HEK293T (cell line): Measurements from ENCODE around the gene LITAFD.
"Not testable (repeated sequence)": the region's sequence is repeated elsewhere in the genome, so short reads cannot be mapped to it uniquely, and the experiment has no call there.

ENCODE experiments used
- CTCF ChIA-PET: fragments of 350-600 bp; formaldehyde crosslinking; extraction: SDS; loops from one replicate; lab custom pipeline; 2021; ENCODE audit warnings: antibody characterized with exemption, inconsistent platforms; lab: Yijun Ruan, JAX
- POLR2A ChIA-PET: fragments of 350-600 bp; formaldehyde crosslinking; extraction: SDS; loops from one replicate; lab custom pipeline; 2020; ENCODE audit warnings: antibody characterized with exemption, inconsistent platforms; lab: Yijun Ruan, JAX
- DNase-seq: peaks from one replicate; pipeline ENCODE4 v3.0.0; 2012; ENCODE audit warnings: mixed read lengths; ENCODE audit errors: extremely low spot score
- ARNT ChIP-seq: fragments of 450-650 bp; IDR thresholded peaks from 2 replicates; pipeline ENCODE4 v1.6.1; 2017; ENCODE audit warnings: mild to moderate bottlenecking
- BHLHE40 ChIP-seq: fragments of 450-650 bp; IDR thresholded peaks from 2 replicates; pipeline ENCODE4 v1.6.1; 2016; ENCODE audit warnings: mild to moderate bottlenecking, moderate library complexity, borderline replicate concordance
- CTBP1 ChIP-seq: fragments of 450-650 bp; IDR thresholded peaks from 2 replicates; pipeline ENCODE4 v1.6.1; 2016; ENCODE audit warnings: borderline replicate concordance
- ELF4 ChIP-seq: fragments of 450-650 bp; IDR thresholded peaks from 2 replicates; pipeline ENCODE4 v1.6.1; 2017; ENCODE audit warnings: antibody characterized with exemption
- FOXA1 ChIP-seq: fragments of 450-650 bp; IDR thresholded peaks from 2 replicates; pipeline ENCODE4 v1.6.1; 2016; ENCODE audit warnings: mild to moderate bottlenecking
- FOXK2 ChIP-seq: fragments of 450-650 bp; IDR thresholded peaks from 2 replicates; pipeline ENCODE4 v1.6.1; 2016; ENCODE audit warnings: mild to moderate bottlenecking
- FOXM1 ChIP-seq: fragments of 450-650 bp; IDR thresholded peaks from 2 replicates; pipeline ENCODE4 v1.6.1; 2017; ENCODE audit warnings: mild to moderate bottlenecking, borderline replicate concordance
- HDGF ChIP-seq: fragments of 450-650 bp; IDR thresholded peaks from 2 replicates; pipeline ENCODE4 v1.6.1; 2017; ENCODE audit warnings: antibody characterized with exemption, borderline replicate concordance
- L3MBTL2 ChIP-seq: fragments of 450-650 bp; conservative IDR thresholded peaks from 2 replicates; pipeline ENCODE4 v1.6.1; 2016; ENCODE audit warnings: mild to moderate bottlenecking
- LEF1 ChIP-seq: fragments of 450-650 bp; IDR thresholded peaks from 2 replicates; pipeline ENCODE4 v1.6.1; 2017; ENCODE audit warnings: mild to moderate bottlenecking, borderline replicate concordance
- NFRKB ChIP-seq: fragments of 450-650 bp; IDR thresholded peaks from 2 replicates; pipeline ENCODE4 v1.6.1; 2016; ENCODE audit warnings: mild to moderate bottlenecking, moderate library complexity
- PKNOX1 ChIP-seq: fragments of 450-650 bp; IDR thresholded peaks from 2 replicates; pipeline ENCODE4 v1.6.1; 2016
- SP1 ChIP-seq: fragments of 450-650 bp; IDR thresholded peaks from 2 replicates; pipeline ENCODE4 v1.6.1; 2017
- SUZ12 ChIP-seq: fragments of 450-650 bp; IDR thresholded peaks from 2 replicates; pipeline ENCODE4 v1.6.1; 2016; ENCODE audit warnings: mild to moderate bottlenecking
- TARDBP ChIP-seq: fragments of 450-650 bp; IDR thresholded peaks from 2 replicates; pipeline ENCODE4 v1.6.1; 2016
- ZNF384 ChIP-seq: fragments of 450-650 bp; IDR thresholded peaks from 2 replicates; pipeline ENCODE4 v1.6.1; 2016

The LITAFD gene

GRCh38 chr16:8866884-8867215, 15.3 kb upstream of the LITAFD start:
- TF ChIP-seq FOXK2 (no peak), ELF4 (no peak), ARNT (no peak), SP1 (no peak)
- no peak for DNase-seq
- CTCF ChIA-PET, result no interaction called here
- POLR2A ChIA-PET, result no interaction called here

GRCh38 chr16:8867216-8867931, 14.8 kb upstream of the LITAFD start:
- ChIA-PET CTCF (no interaction called here), POLR2A (no interaction called here)
- TF ChIP-seq L3MBTL2 (no peak), ELF4 (no peak)
- no peak for DNase-seq

- ChIA-PET POLR2A (interaction anchor here (0.6 to 2.2 kb wide), 6 partner anchors 10 to 193 kb away, joined by 3 to 9 read pairs (median 4); partner anchors contain the start of genes ABAT, PMM2 and TMEM186), CTCF (no interaction called here)
- DNase-seq, result no peak
- TF ChIP-seq HDGF (no peak), NFRKB (no peak), FOXK2 (no peak), FOXA1 (no peak), FOXM1 (no peak), BHLHE40 (no peak), L3MBTL2 (no peak), LEF1 (no peak), CTBP1 (no peak), ARNT (no peak), SUZ12 (no peak), PKNOX1 (no peak), ELF4 (no peak), TARDBP (no peak), ZNF384 (no peak), SP1 (no peak)
These were observed 14.2 kb upstream of the LITAFD start for GRCh38 chr16:8867932-8868415.

- TF ChIP-seq L3MBTL2, result peak; percentile 77
- TF ChIP-seq ARNT, result 0 out of 2 replicates have a peak, but pooled peaks have one; percentile 40
- TF ChIP-seq FOXM1, result no peak
- CTCF ChIA-PET, result interaction anchor here (0.5 to 1.2 kb wide), 3 partner anchors 11 to 266 kb away, joined by 3 read pairs; partner anchors contain the start of gene LITAFD
- POLR2A ChIA-PET, result interaction anchor here (0.6 to 2.2 kb wide), 15 partner anchors 10 to 223 kb away, joined by 3 to 9 read pairs (median 3); partner anchors contain the start of genes ABAT, HAPSTR1, PMM2 and TMEM186
- peak; percentile 93 for DNase-seq
These were observed 13.5 kb upstream of the LITAFD start, which contains the start of gene CARHSP1 for GRCh38 chr16:8868416-8869211. TSS of gene CARHSP1 (minus strand) at chr16:8869006. CDS start at chr16:8859328, 9,678 bp downstream.

GRCh38 chr16:8869212-8869987, 12.8 kb upstream of the LITAFD start:
- CTCF ChIA-PET, result interaction anchor here (0.5 to 1.2 kb wide), 3 partner anchors 10 to 265 kb away, joined by 3 read pairs; partner anchors contain the start of gene LITAFD
- POLR2A ChIA-PET, result interaction anchor here (0.6 to 2.2 kb wide), 14 partner anchors 9 to 222 kb away, joined by 3 to 9 read pairs (median 3); partner anchors contain the start of genes ABAT, HAPSTR1, PMM2 and TMEM186
- DNase-seq, result peak; percentile 44
- no peak; the same call in 1 of the 2 replicates for TF ChIP-seq L3MBTL2
- no peak for TF ChIP-seq NFRKB
- TF ChIP-seq FOXK2, result no peak
- TF ChIP-seq PKNOX1, result no peak
- TF ChIP-seq ZNF384, result no peak
- no peak for TF ChIP-seq CTBP1
- TF ChIP-seq ELF4, result no peak
- no peak for TF ChIP-seq BHLHE40

- CTCF ChIA-PET, result interaction anchor here (0.6 kb wide), 1 partner anchor 11 kb away, joined by 3 read pairs; no protein-coding TSS in a partner anchor
- DNase-seq, result not testable (repeated sequence)
- POLR2A ChIA-PET, result interaction anchor here (2.2 kb wide), 1 partner anchor 195 kb away, joined by 9 read pairs; the partner anchor contains the start of gene ABAT
These were observed 12.2 kb upstream of the LITAFD start for GRCh38 chr16:8869988-8870241.
